Stomach (tissue), 4 donors: Measurements from ENCODE around the gene PTX4.

Experiments used
- EP300 ChIP-seq: sonication (generic); formaldehyde crosslinking; IDR thresholded peaks from one replicate; pipeline ENCODE4 v1.6.1; 2017; ENCODE audit warnings: antibody characterized with exemption
- POLR2AphosphoS5 ChIP-seq, 3 donors: sonication (generic); formaldehyde crosslinking; IDR thresholded peaks; one replicate each; pipeline ENCODE4 v1.6.1; 2016; ENCODE audit warnings: antibody characterized with exemption in 3 of 3
- TF ChIP-seq, protein P1 (sequence below), 7 experiments: fragments of 450-650 bp in 4 of 7; fragments of 200-600 bp in 3 of 7; sonication (generic) in 3 of 7; IDR thresholded peaks; one replicate each; pipeline ENCODE4 v1.5.1; 2016 to 2019; ENCODE audit warnings: antibody characterized with exemption in 7 of 7, control low read depth in 2 of 7, mild to moderate bottlenecking in 1 of 7

GRCh38 chr16:1438229-1439057, 50.3 kb downstream of the PTX4 start:
- TF ChIP-seq, protein P1, sequence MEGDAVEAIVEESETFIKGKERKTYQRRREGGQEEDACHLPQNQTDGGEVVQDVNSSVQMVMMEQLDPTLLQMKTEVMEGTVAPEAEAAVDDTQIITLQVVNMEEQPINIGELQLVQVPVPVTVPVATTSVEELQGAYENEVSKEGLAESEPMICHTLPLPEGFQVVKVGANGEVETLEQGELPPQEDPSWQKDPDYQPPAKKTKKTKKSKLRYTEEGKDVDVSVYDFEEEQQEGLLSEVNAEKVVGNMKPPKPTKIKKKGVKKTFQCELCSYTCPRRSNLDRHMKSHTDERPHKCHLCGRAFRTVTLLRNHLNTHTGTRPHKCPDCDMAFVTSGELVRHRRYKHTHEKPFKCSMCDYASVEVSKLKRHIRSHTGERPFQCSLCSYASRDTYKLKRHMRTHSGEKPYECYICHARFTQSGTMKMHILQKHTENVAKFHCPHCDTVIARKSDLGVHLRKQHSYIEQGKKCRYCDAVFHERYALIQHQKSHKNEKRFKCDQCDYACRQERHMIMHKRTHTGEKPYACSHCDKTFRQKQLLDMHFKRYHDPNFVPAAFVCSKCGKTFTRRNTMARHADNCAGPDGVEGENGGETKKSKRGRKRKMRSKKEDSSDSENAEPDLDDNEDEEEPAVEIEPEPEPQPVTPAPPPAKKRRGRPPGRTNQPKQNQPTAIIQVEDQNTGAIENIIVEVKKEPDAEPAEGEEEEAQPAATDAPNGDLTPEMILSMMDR (IDR thresholded peaks at IDR 0.05): no peak
- TF ChIP-seq EP300 (no peak), POLR2AphosphoS5 (IDR thresholded peaks at IDR 0.05) (no peak)
